Esophagus muscularis mucosa (tissue), 4 donors: ENCODE data around the gene C1orf105. TPM values are rescaled to one million over a fixed set of nuclear protein-coding genes. Genes with fewer than 3 reads are reported as not detected.

ENCODE experiments used
- DNase-seq: peaks from one replicate; pipeline ENCODE4 v3.0.0-alpha.2; 2017; ENCODE audit errors: extremely low spot score
- H3K27ac ChIP-seq, 4 donors: fragments of 200-600 bp; sonication (generic); replicated peaks in 1 of 4; 1 replicate in 3 of 4; 2 replicates in 1 of 4; pipeline ENCODE4 v1.5.1; 2016 to 2019; ENCODE audit warnings: mild to moderate bottlenecking in 1 of 4
- H3K27me3 ChIP-seq, 4 donors: fragments of 200-600 bp; sonication (generic); one replicate each; pipeline versions ENCODE4 v1.5.1 to v1.6.0; 2016 to 2019
- H3K36me3 ChIP-seq, 4 donors: fragments of 200-600 bp; sonication (generic); one replicate each; pipeline ENCODE4 v1.5.1; 2016 to 2019
- H3K4me1 ChIP-seq, 4 donors: fragments of 200-600 bp; sonication (generic); one replicate each; pipeline ENCODE4 v1.5.1; 2016 to 2019
- H3K4me3 ChIP-seq, 4 donors: fragments of 200-600 bp; sonication (generic); 1 replicate in 2 of 4; 2 replicates in 2 of 4; pipeline ENCODE4 v1.5.1; 2016 to 2019; ENCODE audit warnings: mild to moderate bottlenecking in 4 of 4, moderate library complexity in 1 of 4
- H3K9me3 ChIP-seq, 4 donors: fragments of 200-600 bp; sonication (generic); 1 replicate in 3 of 4; 2 replicates in 1 of 4; pipeline ENCODE4 v1.5.1; 2016 to 2019
- CTCF ChIP-seq, 3 experiments: fragments of 200-600 bp in 2 of 3; fragments of 450-650 bp in 1 of 3; sonication (generic) in 2 of 3; IDR thresholded peaks; one replicate each; pipeline ENCODE4 v1.5.1; 2017 to 2019; ENCODE audit warnings: antibody characterized with exemption in 3 of 3, mild to moderate bottlenecking in 2 of 3, moderate library complexity in 1 of 3
- EP300 ChIP-seq: sonication (generic); formaldehyde crosslinking; IDR thresholded peaks from one replicate; pipeline ENCODE4 v1.6.1; 2017; ENCODE audit warnings: antibody characterized with exemption
- POLR2A ChIP-seq: fragments of 450-650 bp; IDR thresholded peaks from one replicate; pipeline ENCODE4 v1.6.1; 2017; ENCODE audit warnings: antibody characterized with exemption, moderate library complexity, mild to moderate bottlenecking, low read depth
- POLR2AphosphoS5 ChIP-seq, 2 donors: sonication (generic); formaldehyde crosslinking; IDR thresholded peaks; one replicate each; pipeline ENCODE4 v1.6.1; 2017; ENCODE audit warnings: antibody characterized with exemption in 2 of 2
- WGBS: methylation state at CpG from one replicate; pipeline ENCODE4 v1.1.5; 2018; 5-methylcytosine and 5-hydroxymethylcytosine counted together
- intact Hi-C: fragments of 100-400 bp; cut with DNase I; formaldehyde crosslinking; loops from one replicate; pipeline ENCODE4 v1.15.1; 2023
- total RNA-seq, 4 donors: library from RNA; depleted of rRNA; stranded (reverse); fragments of >200 nt; gene quantifications; one replicate each; pipeline versions ENCODE4 v1.1.0 to v1.2.1, GENCODE V29; 2016

C1orf105 gene
- total RNA-seq, 4 donors from 2014 or later = not detected

- no peaks in the 10 kb centered on the region for H3K36me3 ChIP-seq
- no peak overlapping the region for H3K27ac ChIP-seq
- no peak for DNase-seq
- 94% methylated on average over 3 of the region's 3 CpGs for WGBS
- H3K27me3 ChIP-seq = no peaks in the 10 kb centered on the region
- no peaks in the 10 kb centered on the region for H3K4me1 ChIP-seq
- no peak for TF ChIP-seq EP300
- TF ChIP-seq POLR2AphosphoS5 (IDR thresholded peaks at IDR 0.05) = no peak
- TF ChIP-seq POLR2A = no peak
- TF ChIP-seq CTCF (IDR thresholded peaks at IDR 0.05) = no peak
- no peak overlapping the region for H3K4me3 ChIP-seq
- no peaks in the 10 kb centered on the region for H3K9me3 ChIP-seq
- intact Hi-C loops = no loop called here
These were observed 46.4 kb downstream of the C1orf105 start for GRCh38 chr1:172466795-172467407.

GRCh38 chr1:172467446-172467845, 47.0 kb downstream of the C1orf105 start:
- Histone ChIP-seq H3K4me1 (no peaks in the 10 kb centered on the region), H3K27me3 (no peaks in the 10 kb centered on the region), H3K4me3 (no peak overlapping the region), H3K36me3 (no peaks in the 10 kb centered on the region), H3K27ac (no peak overlapping the region), H3K9me3 (no peaks in the 10 kb centered on the region)
- DNase-seq = no peak
- 63% methylated on average over 3 of the region's 3 CpGs for WGBS
- intact Hi-C loops = no loop called here
- TF ChIP-seq POLR2A = no peak
- TF ChIP-seq POLR2AphosphoS5 (IDR thresholded peaks at IDR 0.05) = no peak

DNA sequence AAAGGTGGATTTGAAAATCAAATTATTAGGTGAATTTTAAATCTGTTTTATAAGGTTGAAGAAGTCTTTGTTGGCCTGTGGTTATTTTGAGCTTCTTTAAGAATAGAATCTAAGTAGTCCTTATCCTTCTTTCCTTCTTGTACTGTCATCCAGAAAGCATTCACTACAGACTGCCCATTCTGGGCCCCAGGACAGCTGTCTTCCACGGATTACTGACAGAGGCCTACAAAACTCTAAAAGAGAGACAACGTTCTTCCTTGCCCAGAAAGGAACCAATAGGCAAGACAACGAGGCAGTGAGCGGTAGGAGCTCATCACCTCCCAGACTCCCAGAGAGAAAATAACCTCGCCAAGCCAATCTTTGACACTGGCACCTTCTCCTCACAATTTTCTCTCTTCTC, 47.8 kb downstream of the C1orf105 start:
- no peak for DNase-seq
- H3K4me3 ChIP-seq = no peak overlapping the region
- H3K4me1 ChIP-seq = no peaks in the 10 kb centered on the region
- H3K9me3 ChIP-seq = no peaks in the 10 kb centered on the region
- H3K27me3 ChIP-seq = no peaks in the 10 kb centered on the region
- TF ChIP-seq CTCF (IDR thresholded peaks at IDR 0.05) (no peak), POLR2AphosphoS5 (IDR thresholded peaks at IDR 0.05) (no peak), EP300 (no peak), POLR2A (no peak)
- intact Hi-C loops = no loop called here
- H3K36me3 ChIP-seq = no peaks in the 10 kb centered on the region
- H3K27ac ChIP-seq = no peak overlapping the region
- 81% methylated on average over 5 of the region's 5 CpGs for WGBS

DNA sequence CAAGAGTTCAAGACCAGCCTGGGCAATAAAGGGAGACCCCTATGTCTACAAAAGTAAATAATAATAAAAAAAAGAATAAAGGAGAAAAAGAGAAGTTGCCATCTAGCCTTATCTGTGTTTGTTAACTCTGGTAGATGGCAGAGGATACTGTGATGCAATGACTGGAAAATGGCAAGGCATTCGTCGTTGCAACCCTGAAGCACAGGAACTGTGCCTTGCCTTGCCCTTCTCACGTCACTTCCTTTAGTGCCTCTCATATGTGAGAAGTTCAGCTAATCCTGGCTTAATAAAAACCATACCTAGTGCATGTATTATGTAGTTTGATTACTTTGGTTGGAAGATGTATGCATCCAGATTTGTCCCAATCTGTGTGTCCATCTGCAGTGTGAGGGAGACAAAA, 49.2 kb downstream of the C1orf105 start:
- Histone ChIP-seq H3K27ac (no peak overlapping the region), H3K4me1 (no peaks in the 10 kb centered on the region), H3K9me3 (no peaks in the 10 kb centered on the region), H3K36me3 (no peaks in the 10 kb centered on the region), H3K4me3 (no peak overlapping the region), H3K27me3 (no peaks in the 10 kb centered on the region)
- TF ChIP-seq EP300 (no peak), POLR2AphosphoS5 (IDR thresholded peaks at IDR 0.05) (no peak), POLR2A (no peak), CTCF (IDR thresholded peaks at IDR 0.05) (no peak)
- 94% methylated on average over 3 of the region's 3 CpGs for WGBS
- intact Hi-C loops = no loop called here
- DNase-seq = no peak

DNA sequence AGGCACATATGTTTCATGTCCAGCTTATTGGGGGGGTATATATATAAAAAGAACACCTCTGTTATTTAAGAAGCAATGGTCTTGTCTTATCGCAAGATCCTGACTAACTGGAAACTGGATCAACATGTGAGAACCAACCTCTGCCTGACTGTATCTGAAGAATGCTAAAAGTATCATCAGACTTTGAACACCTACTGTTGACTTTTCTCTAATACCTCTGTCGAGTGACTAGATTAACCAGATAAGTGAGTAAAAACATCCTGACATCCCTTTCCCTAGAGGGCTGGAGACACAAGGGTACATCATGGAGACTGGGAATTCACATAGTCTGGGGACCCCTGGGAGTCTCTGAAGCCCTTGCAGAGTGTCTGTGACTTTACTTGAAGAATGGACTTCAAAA, 49.7 kb downstream of the C1orf105 start:
- no peak overlapping the region for H3K4me3 ChIP-seq
- H3K27me3 ChIP-seq = no peaks in the 10 kb centered on the region
- 65% methylated on average over 2 of the region's 2 CpGs for WGBS
- TF ChIP-seq POLR2A = no peak
- TF ChIP-seq POLR2AphosphoS5 (IDR thresholded peaks at IDR 0.05) = no peak
- no peak for TF ChIP-seq CTCF (IDR thresholded peaks at IDR 0.05)
- no peak for TF ChIP-seq EP300
- no peaks in the 10 kb centered on the region for H3K4me1 ChIP-seq
- H3K27ac ChIP-seq = no peak overlapping the region
- no peak for DNase-seq
- intact Hi-C loops = no loop called here
- H3K9me3 ChIP-seq = no peaks in the 10 kb centered on the region
- no peaks in the 10 kb centered on the region for H3K36me3 ChIP-seq
